ES-I3 (cell line): Measurements from ENCODE around the gene SLC35B3.
"Not testable (repeated sequence)": the region's sequence is repeated elsewhere in the genome, so short reads cannot be mapped to it uniquely, and the experiment has no call there.

ENCODE experiments used
- H3K36me3 ChIP-seq: 2 replicates; pipeline ENCODE4 v1.6.1; 2013; ENCODE audit warnings: mild to moderate bottlenecking, low read length, control low read depth, moderate library complexity; ENCODE audit not compliant: insufficient read depth
- H3K4me1 ChIP-seq: 2 replicates; pipeline ENCODE4 v1.6.1; 2013; ENCODE audit warnings: mild to moderate bottlenecking, control low read depth, low read length; ENCODE audit not compliant: insufficient read depth
- H3K9ac ChIP-seq: 2 replicates; pipeline ENCODE4 v1.6.1; 2013; ENCODE audit warnings: low read depth, mild to moderate bottlenecking, low read length, moderate library complexity
- H3K9me3 ChIP-seq: 2 replicates; pipeline ENCODE4 v1.6.1; 2013; ENCODE audit warnings: mild to moderate bottlenecking, low read length, moderate library complexity; ENCODE audit not compliant: control insufficient read depth, insufficient read depth

Gene SLC35B3

GRCh38 chr6:8436966-8437365 is 1.6 kb upstream of the SLC35B3 start:
- Histone ChIP-seq H3K4me1 (no peaks in the 10 kb centered on the region), H3K9ac (no peak overlapping the region), H3K9me3 (no peaks in the 10 kb centered on the region), H3K36me3 (no peaks in the 10 kb centered on the region)

- no peaks in the 10 kb centered on the region for H3K9me3 ChIP-seq
- peak overlapping the region; percentile 100 for H3K9ac ChIP-seq
- H3K4me1 ChIP-seq: no peaks in the 10 kb centered on the region
- no peaks in the 10 kb centered on the region for H3K36me3 ChIP-seq
These were observed 462 bp upstream of the SLC35B3 start for GRCh38 chr6:8435845-8436168.

GRCh38 chr6:8434727-8435092 is 635 bp downstream of the SLC35B3 start:
- H3K9me3 ChIP-seq: no peaks in the 10 kb centered on the region
- H3K4me1 ChIP-seq: no peaks in the 10 kb centered on the region
- peak overlapping the region; percentile 100 for H3K9ac ChIP-seq
- H3K36me3 ChIP-seq: no peaks in the 10 kb centered on the region

- Histone ChIP-seq H3K36me3 (no peaks in the 10 kb centered on the region), H3K9ac (no peak overlapping the region)
These were observed 2.7 kb downstream of the SLC35B3 start for GRCh38 chr6:8432614-8433013.

GRCh38 chr6:8429821-8430220 is 5.5 kb downstream of the SLC35B3 start:
- peaks cover 7% of the 10 kb centered on the region; the same call in 1 of the 2 replicates for H3K36me3 ChIP-seq

More at GRCh38 chr6:8432614-8433013, 2.7 kb downstream of the SLC35B3 start:
- Histone ChIP-seq H3K4me1 (no peaks in the 10 kb centered on the region), H3K9me3 (no peaks in the 10 kb centered on the region; the same call in 1 of the 2 replicates)

GRCh38 chr6:8426544-8426943 is 8.8 kb downstream of the SLC35B3 start:
- H3K36me3 ChIP-seq, H3K9me3 ChIP-seq, H3K4me1 ChIP-seq, H3K9ac ChIP-seq: not testable (repeated sequence)

More at GRCh38 chr6:8429821-8430220, 5.5 kb downstream of the SLC35B3 start:
- Histone ChIP-seq H3K4me1 (no peaks in the 10 kb centered on the region), H3K9me3 (no peaks in the 10 kb centered on the region; the same call in 1 of the 2 replicates), H3K9ac (no peak overlapping the region)

GRCh38 chr6:8420031-8420588 is 15.2 kb downstream of the SLC35B3 start:
- H3K9ac ChIP-seq: no peak overlapping the region
- H3K4me1 ChIP-seq: no peaks in the 10 kb centered on the region
- no peaks in the 10 kb centered on the region for H3K9me3 ChIP-seq
- H3K36me3 ChIP-seq: 0 out of 2 replicates have a peak, but pooled peaks cover 4% of the 10 kb centered on the region

GRCh38 chr6:8415913-8416312 is 19.4 kb downstream of the SLC35B3 start:
- H3K4me1 ChIP-seq: peaks cover 3% of the 10 kb centered on the region; the same call in 1 of the 2 replicates
- H3K9me3 ChIP-seq: no peaks in the 10 kb centered on the region
- no peak overlapping the region for H3K9ac ChIP-seq
- 0 out of 2 replicates have a peak, but pooled peaks cover 4% of the 10 kb centered on the region for H3K36me3 ChIP-seq

GRCh38 chr6:8415280-8415679 is 20.1 kb downstream of the SLC35B3 start:
- Histone ChIP-seq H3K9ac (no peak overlapping the region), H3K36me3 (0 out of 2 replicates have a peak, but pooled peaks cover 4% of the 10 kb centered on the region), H3K9me3 (no peaks in the 10 kb centered on the region), H3K4me1 (peaks cover 3% of the 10 kb centered on the region; the same call in 1 of the 2 replicates)

GRCh38 chr6:8414844-8415243 is 20.5 kb downstream of the SLC35B3 start:
- Histone ChIP-seq H3K4me1 (peaks cover 3% of the 10 kb centered on the region; the same call in 1 of the 2 replicates), H3K9me3 (no peaks in the 10 kb centered on the region), H3K36me3 (0 out of 2 replicates have a peak, but pooled peaks cover 4% of the 10 kb centered on the region), H3K9ac (no peak overlapping the region)

GRCh38 chr6:8405946-8406345 is 29.4 kb downstream of the SLC35B3 start:
- not testable (repeated sequence) for H3K9ac ChIP-seq

GRCh38 chr6:8402546-8402945 is 32.8 kb downstream of the SLC35B3 start:
- Histone ChIP-seq H3K9ac (no peak overlapping the region), H3K4me1 (no peaks in the 10 kb centered on the region), H3K36me3 (no peaks in the 10 kb centered on the region), H3K9me3 (no peaks in the 10 kb centered on the region)

More at GRCh38 chr6:8405946-8406345, 29.4 kb downstream of the SLC35B3 start:
- not testable (repeated sequence) for H3K9me3 ChIP-seq, H3K36me3 ChIP-seq, H3K4me1 ChIP-seq

GRCh38 chr6:8400663-8401062 is 34.7 kb downstream of the SLC35B3 start:
- H3K36me3 ChIP-seq: no peaks in the 10 kb centered on the region
- H3K9ac ChIP-seq: no peak overlapping the region

GRCh38 chr6:8392569-8392968 is 42.8 kb downstream of the SLC35B3 start:
- Histone ChIP-seq H3K4me1 (no peaks in the 10 kb centered on the region), H3K9me3 (no peaks in the 10 kb centered on the region), H3K36me3 (no peaks in the 10 kb centered on the region), H3K9ac (no peak overlapping the region)

More at GRCh38 chr6:8400663-8401062, 34.7 kb downstream of the SLC35B3 start:
- H3K4me1 ChIP-seq: no peaks in the 10 kb centered on the region
- H3K9me3 ChIP-seq: no peaks in the 10 kb centered on the region

- Histone ChIP-seq H3K4me1 (no peaks in the 10 kb centered on the region), H3K36me3 (no peaks in the 10 kb centered on the region), H3K9ac (no peak overlapping the region), H3K9me3 (no peaks in the 10 kb centered on the region)
These were observed 43.4 kb downstream of the SLC35B3 start for GRCh38 chr6:8391934-8392333.
